ENCODE measurements around the gene IQSEC1.

DNA sequence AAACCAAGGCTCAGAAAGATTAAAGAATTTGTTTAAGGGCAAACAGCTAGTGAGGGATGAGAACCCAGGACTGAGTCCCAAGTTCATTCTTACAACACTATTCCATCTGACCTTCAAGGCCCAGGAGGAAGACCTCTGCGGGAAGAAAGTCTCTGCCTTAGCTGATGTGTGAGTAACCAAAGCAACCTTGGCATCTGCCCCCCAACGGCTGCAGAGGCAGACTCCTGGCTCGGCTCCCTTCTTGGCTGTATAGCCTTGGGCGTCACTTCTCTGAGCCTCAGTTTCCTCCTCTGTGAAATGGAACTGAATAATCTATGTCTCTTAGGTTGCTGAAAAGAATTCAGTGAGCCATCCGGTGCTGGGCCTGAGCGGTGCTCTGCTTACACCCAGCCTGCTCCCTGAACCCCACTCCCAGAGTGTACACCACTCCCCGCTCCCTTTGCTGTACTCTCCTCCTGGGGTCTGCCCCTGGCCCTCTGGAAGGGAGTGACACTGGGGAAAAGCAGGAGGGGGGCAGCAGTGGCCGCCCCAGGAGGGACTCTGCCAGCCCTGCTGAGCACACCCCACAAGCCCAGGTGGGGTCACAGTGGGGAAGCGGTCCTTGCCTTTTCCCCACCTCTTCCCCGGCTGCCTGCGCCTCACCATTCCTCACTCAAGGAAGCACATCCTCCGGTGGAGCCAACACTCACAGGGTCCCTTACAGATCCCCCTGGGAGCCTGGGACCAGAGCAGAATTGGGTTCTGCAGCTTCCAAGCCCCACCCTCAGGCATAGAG is 97.3 kb downstream of the IQSEC1 start:
- TF ChIP-seq CREB1 (IDR thresholded peaks at IDR 0.05; ENCODE audit: low read depth) (no peak), YY1 (IDR thresholded peaks at IDR 0.05; ENCODE audit: low read depth) (no peak), RAD21 (IDR thresholded peaks at IDR 0.05; ENCODE audit: low read depth) (no peak), CEBPB (IDR thresholded peaks at IDR 0.05) (no peak), EGR1 (IDR thresholded peaks at IDR 0.05) (no peak), FOXM1 (IDR thresholded peaks at IDR 0.05; ENCODE audit: borderline replicate concordance, low read depth) (no peak), ZBTB7A (IDR thresholded peaks at IDR 0.05; ENCODE audit: low read depth) (no peak), EP300 (IDR thresholded peaks at IDR 0.05; ENCODE audit: borderline replicate concordance) (no peak), TEAD4 (IDR thresholded peaks at IDR 0.05) (no peak), TCF12 (IDR thresholded peaks at IDR 0.05; ENCODE audit: low read depth) (no peak)
- TF ChIP-seq, protein P1, sequence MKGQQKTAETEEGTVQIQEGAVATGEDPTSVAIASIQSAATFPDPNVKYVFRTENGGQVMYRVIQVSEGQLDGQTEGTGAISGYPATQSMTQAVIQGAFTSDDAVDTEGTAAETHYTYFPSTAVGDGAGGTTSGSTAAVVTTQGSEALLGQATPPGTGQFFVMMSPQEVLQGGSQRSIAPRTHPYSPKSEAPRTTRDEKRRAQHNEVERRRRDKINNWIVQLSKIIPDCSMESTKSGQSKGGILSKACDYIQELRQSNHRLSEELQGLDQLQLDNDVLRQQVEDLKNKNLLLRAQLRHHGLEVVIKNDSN (IDR thresholded peaks at IDR 0.05), result no peak
- TF ChIP-seq, protein P2, sequence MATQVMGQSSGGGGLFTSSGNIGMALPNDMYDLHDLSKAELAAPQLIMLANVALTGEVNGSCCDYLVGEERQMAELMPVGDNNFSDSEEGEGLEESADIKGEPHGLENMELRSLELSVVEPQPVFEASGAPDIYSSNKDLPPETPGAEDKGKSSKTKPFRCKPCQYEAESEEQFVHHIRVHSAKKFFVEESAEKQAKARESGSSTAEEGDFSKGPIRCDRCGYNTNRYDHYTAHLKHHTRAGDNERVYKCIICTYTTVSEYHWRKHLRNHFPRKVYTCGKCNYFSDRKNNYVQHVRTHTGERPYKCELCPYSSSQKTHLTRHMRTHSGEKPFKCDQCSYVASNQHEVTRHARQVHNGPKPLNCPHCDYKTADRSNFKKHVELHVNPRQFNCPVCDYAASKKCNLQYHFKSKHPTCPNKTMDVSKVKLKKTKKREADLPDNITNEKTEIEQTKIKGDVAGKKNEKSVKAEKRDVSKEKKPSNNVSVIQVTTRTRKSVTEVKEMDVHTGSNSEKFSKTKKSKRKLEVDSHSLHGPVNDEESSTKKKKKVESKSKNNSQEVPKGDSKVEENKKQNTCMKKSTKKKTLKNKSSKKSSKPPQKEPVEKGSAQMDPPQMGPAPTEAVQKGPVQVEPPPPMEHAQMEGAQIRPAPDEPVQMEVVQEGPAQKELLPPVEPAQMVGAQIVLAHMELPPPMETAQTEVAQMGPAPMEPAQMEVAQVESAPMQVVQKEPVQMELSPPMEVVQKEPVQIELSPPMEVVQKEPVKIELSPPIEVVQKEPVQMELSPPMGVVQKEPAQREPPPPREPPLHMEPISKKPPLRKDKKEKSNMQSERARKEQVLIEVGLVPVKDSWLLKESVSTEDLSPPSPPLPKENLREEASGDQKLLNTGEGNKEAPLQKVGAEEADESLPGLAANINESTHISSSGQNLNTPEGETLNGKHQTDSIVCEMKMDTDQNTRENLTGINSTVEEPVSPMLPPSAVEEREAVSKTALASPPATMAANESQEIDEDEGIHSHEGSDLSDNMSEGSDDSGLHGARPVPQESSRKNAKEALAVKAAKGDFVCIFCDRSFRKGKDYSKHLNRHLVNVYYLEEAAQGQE (IDR thresholded peaks at IDR 0.05; ENCODE audit: low read depth), result no peak

All from Ishikawa (cell line).